Neural progenitor cell (in vitro differentiated cells): ENCODE results near the gene PLPP3.

Source experiments
- CTCF ChIP-seq: fragments of 200-600 bp; sonication (generic); IDR thresholded peaks from 2 replicates; pipeline ENCODE4 v1.5.1; 2017; ENCODE audit warnings: antibody characterized with exemption, mild to moderate bottlenecking
- EZH2phosphoT487 ChIP-seq: fragments of 200-600 bp; sonication (generic); IDR thresholded peaks from 2 replicates; pipeline ENCODE4 v1.6.1; 2017; ENCODE audit warnings: antibody characterized with exemption

GRCh38 chr1:56626546-56626945 is 47.2 kb upstream of the PLPP3 start:
- no peak for TF ChIP-seq CTCF
- TF ChIP-seq EZH2phosphoT487, result no peak
